Effector memory CD4-positive, alpha-beta T cell (primary cell): ENCODE measurements around the gene PCDHGC3.
"Not testable (repeated sequence)": the region's sequence is repeated elsewhere in the genome, so short reads cannot be mapped to it uniquely, and the experiment has no call there.

ENCODE experiments used
- DNase-seq, 3 donors: peaks; one replicate each; pipeline ENCODE4 v3.0.0-alpha.2; 2020
- H3K27ac ChIP-seq: 2 replicates; pipeline ENCODE4 v1.7.0; 2013; ENCODE audit warnings: mild to moderate bottlenecking, low read length, moderate library complexity; ENCODE audit not compliant: insufficient read depth, poor library complexity, severe bottlenecking
- H3K27me3 ChIP-seq: replicated peaks from 2 replicates; pipeline ENCODE4 v1.7.0; 2013; ENCODE audit warnings: mild to moderate bottlenecking, low read length; ENCODE audit not compliant: insufficient read depth, control insufficient read depth, poor library complexity, severe bottlenecking
- H3K36me3 ChIP-seq: 2 replicates; pipeline ENCODE4 v1.7.0; 2013; ENCODE audit warnings: mild to moderate bottlenecking, low read length, moderate library complexity; ENCODE audit not compliant: control insufficient read depth, insufficient read depth
- H3K4me1 ChIP-seq: 2 replicates; pipeline ENCODE4 v1.7.0; 2013; ENCODE audit warnings: low read length, mild to moderate bottlenecking; ENCODE audit not compliant: control insufficient read depth, insufficient read depth, poor library complexity, severe bottlenecking
- H3K4me3 ChIP-seq: 2 replicates; pipeline ENCODE4 v1.7.0; 2013; ENCODE audit warnings: low read length, low read depth, mild to moderate bottlenecking; ENCODE audit not compliant: insufficient read depth, poor library complexity, severe bottlenecking
- H3K9me3 ChIP-seq: 2 replicates; pipeline ENCODE4 v1.7.0; 2013; ENCODE audit warnings: mild to moderate bottlenecking, low read length, moderate library complexity; ENCODE audit not compliant: control insufficient read depth
- total RNA-seq, 3 donors: gene quantifications; one replicate each; lab custom pipeline; 2026; lab: John Stamatoyannopoulos, UW

The PCDHGC3 gene
- 0.09 to 0.39 (median 0.17) reads per million in 3 donors for total RNA-seq

GRCh38 chr5:141475625-141476131, at the start of gene PCDHGC3:
TSS of gene PCDHGC3 (plus strand) at chr5:141475966. CDS start at chr5:141476117, 151 bp downstream.
- H3K36me3 ChIP-seq = no peaks in the 10 kb centered on the region
- no peaks in the 10 kb centered on the region for H3K9me3 ChIP-seq
- H3K27me3 ChIP-seq = peaks cover 26% of the 10 kb centered on the region
- H3K27ac ChIP-seq = no peak within 1 kb of the TSS
- no peak for DNase-seq
- H3K4me3 ChIP-seq = peak within 1 kb of the TSS; percentile 54
- peaks cover 9% of the 10 kb centered on the region for H3K4me1 ChIP-seq

GRCh38 chr5:141427783-141428426, 47.9 kb upstream of the PCDHGC3 start:
- no peaks in the 10 kb centered on the region for H3K4me1 ChIP-seq
- peaks cover 11% of the 10 kb centered on the region for H3K9me3 ChIP-seq
- H3K27me3 ChIP-seq = peaks cover 25% of the 10 kb centered on the region
- no peak overlapping the region for H3K4me3 ChIP-seq
- no peak overlapping the region for H3K27ac ChIP-seq
- no peaks in the 10 kb centered on the region for H3K36me3 ChIP-seq
- DNase-seq = no peak

GRCh38 chr5:141430332-141431113, 45.2 kb upstream of the PCDHGC3 start, which contains the start of gene PCDHGA12:
TSS of gene PCDHGA12 (plus strand) at chr5:141430507. CDS start at chr5:141430760, 253 bp downstream.
- Histone ChIP-seq H3K27ac (no peak within 1 kb of the TSS), H3K36me3 (no peaks in the 10 kb centered on the region), H3K27me3 (peaks cover 18% of the 10 kb centered on the region)

GRCh38 chr5:141431286-141431685, 44.5 kb upstream of the PCDHGC3 start:
- Histone ChIP-seq H3K9me3 (peaks cover 11% of the 10 kb centered on the region), H3K27me3 (peaks cover 18% of the 10 kb centered on the region), H3K4me1 (no peaks in the 10 kb centered on the region), H3K4me3 (no peak overlapping the region), H3K27ac (no peak overlapping the region), H3K36me3 (no peaks in the 10 kb centered on the region)
- DNase-seq = no peak

More at GRCh38 chr5:141430332-141431113, 45.2 kb upstream of the PCDHGC3 start, which contains the start of gene PCDHGA12:
- Histone ChIP-seq H3K4me1 (no peaks in the 10 kb centered on the region), H3K9me3 (peaks cover 11% of the 10 kb centered on the region), H3K4me3 (no peak within 1 kb of the TSS)
- no peak for DNase-seq

GRCh38 chr5:141432308-141432707, 43.5 kb upstream of the PCDHGC3 start:
- H3K4me1 ChIP-seq, DNase-seq, H3K36me3 ChIP-seq, H3K4me3 ChIP-seq, H3K27ac ChIP-seq: not testable (repeated sequence)
- Histone ChIP-seq H3K9me3 (peaks cover 11% of the 10 kb centered on the region), H3K27me3 (peaks cover 18% of the 10 kb centered on the region)

- not testable (repeated sequence) for H3K36me3 ChIP-seq, DNase-seq, H3K4me1 ChIP-seq, H3K4me3 ChIP-seq, H3K27ac ChIP-seq
- Histone ChIP-seq H3K27me3 (peaks cover 18% of the 10 kb centered on the region), H3K9me3 (peaks cover 11% of the 10 kb centered on the region)
These were observed 43.0 kb upstream of the PCDHGC3 start for GRCh38 chr5:141432726-141433125.

GRCh38 chr5:141434006-141434405, 41.8 kb upstream of the PCDHGC3 start:
- Histone ChIP-seq H3K4me1 (no peaks in the 10 kb centered on the region), H3K4me3 (no peak overlapping the region), H3K36me3 (no peaks in the 10 kb centered on the region), H3K9me3 (peaks cover 11% of the 10 kb centered on the region), H3K27me3 (peaks cover 18% of the 10 kb centered on the region), H3K27ac (no peak overlapping the region)
- DNase-seq = no peak

- no peak for DNase-seq
- peaks cover under 1% of the 10 kb centered on the region for H3K27me3 ChIP-seq
- H3K36me3 ChIP-seq = no peaks in the 10 kb centered on the region
- no peaks in the 10 kb centered on the region for H3K4me1 ChIP-seq
- no peak overlapping the region for H3K27ac ChIP-seq
- H3K9me3 ChIP-seq = peaks cover under 1% of the 10 kb centered on the region
- no peak overlapping the region for H3K4me3 ChIP-seq
These were observed 38.5 kb upstream of the PCDHGC3 start for GRCh38 chr5:141437221-141437620.

GRCh38 chr5:141439411-141440141, 36.2 kb upstream of the PCDHGC3 start:
- Histone ChIP-seq H3K9me3 (no peaks in the 10 kb centered on the region), H3K36me3 (no peaks in the 10 kb centered on the region), H3K27ac (no peak overlapping the region), H3K4me3 (no peak overlapping the region), H3K4me1 (no peaks in the 10 kb centered on the region), H3K27me3 (no peaks in the 10 kb centered on the region)
- no peak for DNase-seq
